DMS53 treated with DMSO at 0.1 percent for 48 hours (cell line): ENCODE measurements around the gene NAIF1.
"Not testable (repeated sequence)": the region's sequence is repeated elsewhere in the genome, so short reads cannot be mapped to it uniquely, and the experiment has no call there.

Experiments
- DNase-seq: peaks from one replicate; lab custom pipeline; 2025; ENCODE audit not compliant: unreplicated experiment; lab: John Stamatoyannopoulos, UW

The NAIF1 gene

GRCh38 chr9:128088253-128088945 lies 21.3 kb upstream of the NAIF1 start:
- no peak for DNase-seq

DNA sequence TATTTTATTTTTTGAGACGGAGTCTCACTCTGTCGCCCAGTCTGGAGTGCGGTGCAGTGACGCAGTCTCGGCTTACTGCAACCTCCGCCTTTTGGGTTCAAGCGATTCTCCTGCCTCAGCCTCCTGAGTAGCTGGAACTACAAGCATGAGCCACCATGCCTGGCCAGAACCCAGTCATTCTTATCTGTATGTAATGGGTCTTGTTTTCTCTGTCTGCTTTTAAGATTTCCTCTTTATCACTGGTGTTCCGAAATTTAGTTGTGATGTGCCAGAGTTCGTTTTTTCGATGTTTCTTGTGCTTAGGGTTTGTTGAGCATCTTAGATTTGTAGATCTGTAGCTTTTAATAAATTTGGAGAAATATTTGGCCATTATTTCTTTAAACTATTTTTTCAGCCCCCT lies 20.1 kb upstream of the NAIF1 start:
- DNase-seq, result no peak

DNA sequence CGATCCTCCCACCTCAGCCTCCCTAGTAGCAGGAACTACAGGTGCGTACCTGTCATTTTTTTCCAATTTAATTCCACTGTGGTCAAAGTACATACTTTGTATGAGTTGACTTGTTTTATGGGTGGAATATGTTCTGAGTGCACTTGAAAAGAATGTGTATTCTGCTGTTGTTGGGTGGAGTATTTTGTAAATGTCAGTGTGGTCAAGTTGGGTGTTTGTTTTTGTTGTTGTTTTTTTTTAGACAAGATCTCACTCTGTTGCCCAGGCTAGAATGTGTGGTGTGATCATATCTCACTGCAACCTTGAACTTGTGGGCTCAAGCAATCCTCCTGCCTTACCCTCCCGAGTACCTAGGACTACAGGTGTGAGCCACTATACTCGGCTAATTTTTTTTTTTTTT lies 18.8 kb upstream of the NAIF1 start:
- no peak for DNase-seq

GRCh38 chr9:128084746-128085145 lies 17.6 kb upstream of the NAIF1 start:
- no peak for DNase-seq

- DNase-seq, result no peak
Measured at GRCh38 chr9:128082151-128082550, 15.0 kb upstream of the NAIF1 start.

DNA sequence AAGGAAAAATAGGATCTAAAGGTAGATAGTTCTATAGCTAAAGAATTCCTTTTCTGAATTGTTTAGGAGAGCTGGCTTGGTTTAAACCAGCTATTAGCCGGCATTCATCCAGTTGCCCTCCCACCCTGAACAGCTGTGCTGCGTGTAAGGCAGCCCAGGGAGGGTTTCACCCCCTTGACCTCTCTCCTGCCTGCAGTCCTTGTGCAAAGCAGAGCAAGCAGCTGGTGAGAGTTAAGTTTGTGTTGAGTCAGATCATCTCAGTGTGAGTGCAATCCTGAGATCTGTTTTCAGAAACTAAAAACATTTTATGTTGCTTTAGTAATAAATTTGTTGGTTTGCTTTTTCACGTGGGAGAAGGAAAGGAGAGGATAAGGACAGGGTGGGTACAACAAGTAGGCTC lies 13.9 kb upstream of the NAIF1 start:
- no peak for DNase-seq

- DNase-seq, result no peak
Measured at GRCh38 chr9:128080206-128080605, 13.1 kb upstream of the NAIF1 start.

- peak; percentile 64 for DNase-seq
Measured at GRCh38 chr9:128078504-128079434, 11.6 kb upstream of the NAIF1 start.

- DNase-seq, result no peak
Measured at GRCh38 chr9:128077847-128078503, 10.9 kb upstream of the NAIF1 start.

DNA sequence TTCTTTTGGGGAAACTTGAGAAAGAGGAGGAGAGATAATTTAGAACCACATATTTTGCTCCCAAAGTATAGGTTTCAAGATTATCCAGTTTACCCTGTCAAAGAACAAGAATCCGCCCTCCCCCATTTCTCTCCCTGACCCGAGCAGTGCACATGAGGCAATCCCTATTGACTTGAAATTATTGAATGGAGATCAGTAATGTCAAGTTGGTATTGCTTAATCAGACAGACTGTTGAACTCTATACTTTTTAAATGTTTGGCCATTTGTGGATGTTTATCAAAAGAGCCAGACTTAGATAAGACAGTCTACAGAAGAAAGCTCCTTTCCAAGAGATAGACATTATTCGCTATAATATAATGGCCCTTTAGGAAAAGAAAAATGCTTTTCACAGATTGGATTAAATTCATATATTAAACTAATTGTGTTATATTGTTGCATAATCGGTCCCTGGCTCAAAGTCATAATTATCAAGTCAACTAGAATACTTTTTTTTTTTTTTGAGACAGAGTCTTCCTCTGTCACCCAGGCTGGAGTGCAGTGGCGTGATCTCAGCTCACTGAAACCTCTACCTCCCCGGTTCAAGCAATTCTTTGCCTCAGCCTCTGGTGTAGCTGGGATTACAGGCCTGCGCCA lies 6.2 kb upstream of the NAIF1 start:
- DNase-seq, result no peak

DNA sequence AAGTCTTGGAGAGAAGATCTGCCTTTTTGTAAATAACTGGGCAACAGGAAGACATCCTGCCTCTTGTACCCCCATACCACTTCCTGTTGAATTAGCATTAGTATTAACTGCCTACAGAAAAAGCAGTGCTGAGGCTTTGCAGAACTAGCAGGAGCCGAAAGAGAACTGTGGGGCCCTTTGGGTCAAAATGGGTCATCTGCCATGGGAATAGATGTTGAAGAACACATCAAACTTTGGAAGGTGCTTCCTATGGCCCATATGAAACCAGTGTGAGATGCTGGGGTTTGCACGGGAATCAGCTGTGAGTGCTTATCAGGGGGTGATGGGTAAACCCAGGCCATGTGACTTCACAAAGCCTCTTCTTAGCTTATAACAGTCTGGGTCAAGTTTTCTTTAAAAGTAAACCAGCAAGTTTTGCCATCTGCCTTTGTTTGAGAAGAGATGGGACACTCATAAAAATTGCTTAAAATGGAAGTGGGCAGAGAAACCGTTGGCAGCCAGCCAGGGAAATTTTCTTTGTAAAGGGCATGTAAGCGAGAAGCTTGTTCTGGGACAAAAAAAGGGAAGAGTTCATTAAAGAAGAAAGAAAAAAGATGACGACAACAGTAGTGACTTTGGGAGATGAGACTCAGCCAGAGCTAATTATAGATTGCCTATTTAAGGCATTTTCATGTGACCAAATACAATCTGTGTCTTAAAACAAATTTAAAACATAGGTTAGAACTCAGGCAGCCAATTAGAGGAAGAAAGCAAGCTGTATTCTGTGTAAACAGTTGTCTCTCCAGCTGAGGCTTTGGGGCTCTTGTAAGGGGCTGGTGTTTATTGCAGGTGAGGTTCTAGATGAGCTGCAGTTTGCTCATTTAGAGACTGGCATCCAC lies 5.3 kb upstream of the NAIF1 start:
- DNase-seq, result peak; percentile 50

DNA sequence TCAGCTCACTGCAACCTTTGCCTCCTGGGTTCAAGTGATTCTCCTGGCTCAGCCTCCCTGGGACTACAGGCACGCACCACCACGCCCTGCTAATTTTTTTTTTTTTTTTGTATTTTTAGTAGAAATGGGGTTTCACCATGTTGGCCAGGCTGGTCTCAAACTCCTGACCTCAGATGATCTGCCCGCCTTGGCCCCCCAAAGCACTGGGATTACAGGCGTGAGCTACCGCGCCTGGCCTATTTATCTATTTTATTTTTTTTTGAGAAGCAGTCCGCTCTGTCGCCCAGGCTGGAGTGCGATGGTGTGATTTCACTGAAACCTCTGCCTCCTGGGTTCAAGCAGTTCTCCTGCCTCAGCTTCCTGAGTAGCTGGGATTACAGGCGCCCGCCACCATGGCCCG lies 4.4 kb upstream of the NAIF1 start:
- not testable (repeated sequence) for DNase-seq

DNA sequence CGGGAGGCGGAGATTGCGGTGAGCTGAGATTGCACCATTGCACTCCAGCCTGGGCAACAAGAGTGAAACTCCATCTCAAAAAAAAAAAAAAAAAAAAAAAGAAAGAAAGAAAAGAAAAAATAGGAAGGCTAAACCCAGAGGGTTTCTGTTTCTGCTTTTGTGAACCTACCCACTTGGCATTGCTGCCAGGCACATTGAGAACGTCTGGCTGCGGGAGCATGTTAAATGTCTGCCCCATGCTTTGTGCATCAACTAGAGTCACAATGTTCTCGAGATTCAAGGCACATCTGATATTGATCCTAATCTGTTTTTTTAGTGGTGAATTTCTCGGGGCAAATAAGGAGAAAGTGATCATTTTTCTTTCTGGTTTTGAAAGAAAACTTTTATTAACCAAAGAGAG lies 3.8 kb upstream of the NAIF1 start:
- DNase-seq, result no peak

GRCh38 chr9:128068386-128069205 lies 1.5 kb upstream of the NAIF1 start:
- DNase-seq, result no peak

DNA sequence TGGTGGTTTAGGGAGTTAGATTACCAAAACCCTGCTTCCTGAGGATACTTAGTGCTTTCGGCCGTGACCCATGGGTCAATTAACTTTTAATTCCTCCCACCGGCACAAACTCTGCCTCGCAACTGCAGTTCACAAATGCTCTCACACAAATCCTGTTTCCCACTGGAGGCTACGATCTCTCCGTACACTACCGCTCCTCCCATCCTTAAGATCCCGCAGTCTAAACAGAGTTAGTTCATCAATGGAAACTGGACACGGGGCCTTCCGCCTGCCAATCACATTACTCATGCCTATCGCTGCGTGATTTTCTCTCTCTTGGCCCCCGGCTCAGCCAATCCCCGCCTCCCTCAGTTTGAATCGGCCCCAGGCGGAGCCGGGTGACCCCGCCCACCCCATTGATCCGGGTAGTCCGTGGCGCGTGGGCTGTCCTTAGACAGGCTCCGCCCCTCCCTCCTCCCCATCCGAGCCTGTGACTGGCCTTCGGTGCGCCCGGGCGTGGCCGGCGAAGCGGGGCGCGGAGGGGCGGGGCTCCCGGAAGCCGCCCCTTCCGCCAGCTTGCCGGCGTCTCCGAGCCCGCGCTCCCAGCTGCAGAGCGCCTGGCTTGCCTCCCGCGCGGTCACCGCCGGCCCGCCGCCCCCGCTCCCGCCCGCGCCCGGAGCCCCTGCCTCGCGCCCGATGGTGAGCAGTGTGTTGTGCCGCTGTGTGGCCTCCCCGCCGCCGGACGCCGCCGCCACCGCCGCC lies 695 bp upstream of the NAIF1 start, which contains the start of gene SLC25A25:
Gene SLC25A25 (plus strand): TSS at position 588 of the 741 bp plus-strand sequence. CDS start 88 bp downstream, at position 676.
- peak; percentile 99 for DNase-seq

DNA sequence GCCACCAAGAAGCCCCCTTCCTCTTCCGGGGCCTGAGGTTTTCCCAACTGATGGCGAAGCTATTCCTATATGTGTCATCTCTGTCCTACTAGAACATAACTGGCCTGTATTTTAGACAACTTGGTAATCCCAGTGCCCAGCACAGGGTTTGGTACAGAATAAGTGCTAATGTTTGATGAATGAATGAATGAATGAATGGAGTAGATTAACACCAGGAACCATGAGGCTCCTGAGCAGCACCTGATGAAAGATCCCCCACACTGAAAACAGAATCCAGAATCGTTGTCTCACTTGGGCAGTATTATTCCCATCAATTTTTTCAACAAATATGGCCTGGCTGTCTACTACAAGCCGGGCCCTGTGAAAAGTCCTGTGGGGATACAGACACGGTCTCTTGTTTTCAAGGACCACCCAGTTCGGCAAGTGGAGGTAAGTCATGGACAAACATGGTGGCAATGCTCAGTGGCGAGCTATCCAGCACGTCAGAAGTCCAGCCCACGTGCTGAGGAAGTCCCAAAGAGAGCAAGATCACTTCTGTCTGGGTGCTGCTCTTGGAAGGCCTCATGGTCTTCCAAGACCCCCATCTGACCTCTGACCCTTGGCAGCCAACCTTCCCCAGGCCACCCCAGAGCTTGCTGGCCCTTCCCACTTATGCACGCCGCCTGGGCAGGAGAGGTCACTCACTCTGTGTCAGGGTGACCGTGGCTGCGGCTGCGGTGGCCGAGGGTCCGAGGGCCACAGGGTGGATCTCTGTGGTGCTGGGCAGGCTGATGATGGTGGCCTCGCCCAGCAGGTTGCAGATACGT lies 1.0 kb downstream of the NAIF1 start:
- no peak for DNase-seq

- DNase-seq, result no peak
Measured at GRCh38 chr9:128062846-128063831, 4.0 kb downstream of the NAIF1 start.
